ENCODE measurements around the gene KRT10.
"Not testable (repeated sequence)": the region's sequence is repeated elsewhere in the genome, so short reads cannot be mapped to it uniquely, and the experiment has no call there.

Gene KRT10

GRCh38 chr17:40822132-40822812, at the start of gene KRT10:
KRT10 (minus strand) TSS chr17:40822614; CDS start chr17:40822585, 29 bp downstream.
- DNase-seq (ENCODE audit: low read depth), result no peak

GRCh38 chr17:40871316-40871715, 48.9 kb upstream of the KRT10 start:
- no peak for DNase-seq (ENCODE audit: low read depth)

DNA sequence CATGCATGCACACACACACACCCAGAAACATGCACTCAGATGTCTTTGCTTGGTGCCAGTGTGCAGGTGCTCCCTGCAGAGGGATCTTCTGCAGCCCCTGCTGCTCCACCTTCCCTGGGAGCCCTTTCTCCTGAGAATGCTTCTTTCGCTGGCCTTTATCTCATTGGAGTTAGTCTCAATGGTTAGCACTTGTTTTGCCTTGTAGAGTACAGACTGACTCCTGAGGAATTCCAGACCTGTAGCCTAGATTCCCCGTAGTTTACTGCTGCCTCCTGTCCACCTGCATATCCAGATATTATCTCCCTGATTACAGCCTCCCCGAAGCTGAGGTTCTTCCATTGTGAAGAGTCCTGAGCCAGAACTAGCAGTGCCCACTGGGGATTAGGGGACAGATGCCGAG, 47.7 kb upstream of the KRT10 start:
- DNase-seq (ENCODE audit: low read depth), result no peak

DNA sequence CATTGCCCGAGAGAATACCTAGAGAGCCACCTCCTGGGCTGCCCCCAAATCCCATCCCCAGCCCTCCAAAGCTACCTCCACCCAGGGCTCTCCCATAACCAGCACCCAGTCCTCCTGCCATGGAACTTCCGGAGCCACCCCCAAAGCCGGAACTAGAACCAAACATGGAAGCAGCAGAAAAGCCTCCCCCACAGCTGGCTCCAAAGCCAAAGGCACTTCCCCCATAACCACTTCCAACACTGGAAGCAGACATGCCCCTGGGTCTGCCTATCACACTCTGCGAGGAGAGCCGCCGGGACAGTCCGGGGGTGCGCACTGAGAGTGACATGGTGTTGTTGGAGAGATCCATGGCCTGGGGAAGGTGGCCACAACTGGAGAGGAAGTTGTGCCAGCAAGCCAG, 44.4 kb upstream of the KRT10 start, which contains the start of gene KRT12:
Gene KRT12, minus strand, starts transcription at position 386 of the 400 bp plus-strand sequence. Its CDS starts 37 bp downstream, at position 349.
- no peak for DNase-seq (ENCODE audit: low read depth)

GRCh38 chr17:40864661-40865390, 42.4 kb upstream of the KRT10 start:
- peak; percentile 24 for DNase-seq (ENCODE audit: low read depth)

GRCh38 chr17:40862985-40863733, 40.7 kb upstream of the KRT10 start:
- DNase-seq (ENCODE audit: low read depth), result no peak

GRCh38 chr17:40859536-40859935, 37.1 kb upstream of the KRT10 start:
- no peak for DNase-seq (ENCODE audit: low read depth)

GRCh38 chr17:40858667-40859066, 36.3 kb upstream of the KRT10 start:
- DNase-seq (ENCODE audit: low read depth), result not testable (repeated sequence)

DNA sequence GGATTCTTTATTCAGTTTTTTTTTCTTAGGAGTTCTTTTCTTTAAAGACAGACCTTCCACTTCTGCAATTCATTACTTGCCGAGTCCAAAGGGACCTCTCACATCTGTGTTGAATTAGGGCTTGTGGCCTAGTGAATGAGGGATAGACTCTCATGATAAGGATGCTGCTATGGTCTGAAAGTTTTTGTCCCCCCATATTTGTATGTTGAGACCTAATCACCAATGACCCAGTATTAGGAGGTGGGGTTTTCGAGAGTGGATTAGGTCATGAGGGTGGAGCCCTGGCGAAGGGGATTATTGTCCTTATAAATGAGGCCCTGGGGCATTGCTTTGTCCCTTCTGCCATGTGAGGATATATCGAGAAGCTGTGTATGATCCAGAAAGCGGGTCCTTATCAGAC, 35.1 kb upstream of the KRT10 start:
- no peak for DNase-seq (ENCODE audit: low read depth)

- peak; percentile 96 for DNase-seq (ENCODE audit: low read depth)
These were observed 31.9 kb upstream of the KRT10 start for GRCh38 chr17:40854175-40854814.

DNA sequence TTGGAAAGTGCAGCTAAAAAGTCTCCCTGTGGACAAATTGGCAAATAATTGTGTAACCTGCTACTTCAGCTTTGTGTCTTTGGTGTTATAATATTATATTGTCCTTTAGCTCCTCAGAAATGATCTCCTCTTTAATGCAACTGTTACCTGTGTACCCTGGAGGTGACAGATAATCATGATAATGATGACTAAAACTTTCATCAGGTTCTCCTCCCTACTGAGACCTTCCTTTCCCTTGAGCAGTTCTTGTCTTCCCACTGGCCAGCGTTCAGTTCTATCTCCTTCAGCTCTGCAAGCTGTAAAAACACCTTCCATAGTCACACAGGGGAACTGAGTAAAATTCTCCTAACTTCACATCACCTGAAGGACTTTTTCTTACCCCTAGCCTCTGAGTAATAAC, 29.9 kb upstream of the KRT10 start:
- DNase-seq (ENCODE audit: low read depth), result no peak

GRCh38 chr17:40850293-40850972, 28.0 kb upstream of the KRT10 start:
- DNase-seq (ENCODE audit: low read depth), result peak; percentile 53

DNA sequence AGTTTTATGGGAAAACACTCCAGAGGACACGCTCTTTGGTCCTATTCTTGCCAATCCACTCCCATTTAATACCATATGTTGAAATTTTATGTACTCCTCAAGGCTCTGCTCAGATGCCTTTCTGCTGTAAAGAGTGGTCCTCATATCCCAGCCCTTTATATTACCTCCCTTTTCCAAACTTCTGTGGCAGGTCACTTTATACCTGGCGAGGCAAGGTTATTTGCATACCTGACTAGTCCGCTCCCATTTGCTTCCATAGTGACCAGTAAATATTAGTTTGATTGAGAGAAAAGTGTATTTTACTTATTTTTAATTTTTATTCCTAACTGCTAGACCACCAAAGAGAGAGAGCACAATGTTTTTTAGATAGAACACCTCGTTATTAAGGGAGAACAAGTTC, 27.3 kb upstream of the KRT10 start:
- DNase-seq (ENCODE audit: low read depth), result no peak

GRCh38 chr17:40848583-40849235, 26.3 kb upstream of the KRT10 start:
- DNase-seq (ENCODE audit: low read depth), result no peak

- no peak for DNase-seq (ENCODE audit: low read depth)
These were observed 24.2 kb upstream of the KRT10 start for GRCh38 chr17:40846515-40847144.

DNA sequence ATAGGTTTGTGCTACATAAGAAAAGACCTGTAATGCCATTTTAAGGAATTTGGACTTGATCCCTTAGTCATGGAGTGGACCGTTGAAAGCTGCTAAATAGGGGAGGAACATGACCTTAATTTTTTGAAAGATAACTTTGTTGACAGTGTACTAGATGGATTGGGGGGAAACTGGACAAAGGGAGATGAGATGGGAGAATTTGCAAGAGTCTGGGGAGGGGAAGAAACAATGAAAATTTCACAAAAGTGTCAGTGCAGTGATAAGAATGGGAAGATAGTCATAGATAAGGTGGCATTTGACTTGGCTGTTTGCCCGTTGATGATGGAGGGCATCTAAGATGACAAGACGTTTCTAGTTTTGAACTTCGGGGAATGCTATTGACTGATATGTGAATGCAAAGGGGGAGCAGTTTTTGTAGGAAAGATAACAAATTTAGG, 22.3 kb upstream of the KRT10 start:
- no peak for DNase-seq (ENCODE audit: low read depth)

DNA sequence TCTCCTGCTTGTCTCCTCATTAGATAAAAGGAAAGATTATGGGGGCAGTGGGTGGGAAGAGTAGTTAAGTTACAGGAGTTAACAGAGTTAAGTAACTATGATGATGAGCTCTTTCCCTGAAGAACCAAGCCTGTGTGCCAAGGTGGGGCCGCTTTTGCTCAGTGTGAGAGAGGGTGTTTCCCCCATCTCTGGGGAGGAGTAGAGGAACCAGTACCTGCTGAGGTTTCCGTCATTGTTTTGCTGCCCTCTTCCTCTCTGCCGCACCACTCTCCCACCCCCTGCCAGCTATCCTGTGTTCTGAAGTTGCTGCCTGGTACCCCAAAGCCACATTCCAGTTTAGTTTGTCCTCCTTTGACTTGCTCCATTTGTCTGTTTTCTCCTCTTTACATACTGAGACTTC, 20.8 kb upstream of the KRT10 start:
- DNase-seq (ENCODE audit: low read depth), result no peak

DNA sequence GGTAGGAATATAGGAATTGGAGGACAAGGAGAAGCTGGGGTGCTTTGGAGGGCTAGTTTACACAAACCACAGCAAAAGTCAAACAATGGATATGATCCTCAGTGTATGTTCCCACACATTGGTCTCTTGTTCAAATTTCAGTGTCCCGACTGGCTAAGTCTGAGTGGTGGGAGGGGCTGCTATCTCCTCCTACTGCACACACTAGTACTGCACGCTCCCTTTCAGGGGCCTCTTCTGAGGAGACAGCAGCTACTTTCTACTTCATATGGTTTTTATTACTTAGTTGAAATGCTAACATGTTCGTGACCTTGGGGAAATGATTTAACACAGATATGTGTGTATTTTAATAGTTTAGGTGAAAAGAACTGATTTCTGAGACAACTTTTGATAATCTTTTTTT, 18.8 kb upstream of the KRT10 start:
- no peak for DNase-seq (ENCODE audit: low read depth)

- DNase-seq (ENCODE audit: low read depth), result no peak
These were observed 16.8 kb upstream of the KRT10 start for GRCh38 chr17:40839194-40839593.

DNA sequence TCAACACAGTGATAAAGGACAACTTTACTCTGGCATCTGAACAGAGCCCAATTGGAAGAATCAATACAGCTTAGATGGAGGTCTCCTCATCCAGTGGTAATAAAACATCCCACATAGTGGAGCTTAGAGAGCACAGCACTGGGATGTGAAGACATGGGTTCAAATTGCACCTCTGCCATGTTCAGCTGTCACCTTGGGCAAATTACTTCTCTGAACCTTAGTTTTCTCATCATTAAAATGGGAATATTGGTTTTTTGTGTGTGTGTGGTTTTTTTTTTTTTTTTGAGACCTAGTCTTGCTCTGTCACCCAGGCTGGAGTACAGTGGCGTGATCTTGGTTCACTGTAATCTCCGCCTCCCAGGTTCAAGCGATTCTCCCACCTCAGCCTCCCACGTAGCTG, 13.6 kb upstream of the KRT10 start:
- no peak for DNase-seq (ENCODE audit: low read depth)

DNA sequence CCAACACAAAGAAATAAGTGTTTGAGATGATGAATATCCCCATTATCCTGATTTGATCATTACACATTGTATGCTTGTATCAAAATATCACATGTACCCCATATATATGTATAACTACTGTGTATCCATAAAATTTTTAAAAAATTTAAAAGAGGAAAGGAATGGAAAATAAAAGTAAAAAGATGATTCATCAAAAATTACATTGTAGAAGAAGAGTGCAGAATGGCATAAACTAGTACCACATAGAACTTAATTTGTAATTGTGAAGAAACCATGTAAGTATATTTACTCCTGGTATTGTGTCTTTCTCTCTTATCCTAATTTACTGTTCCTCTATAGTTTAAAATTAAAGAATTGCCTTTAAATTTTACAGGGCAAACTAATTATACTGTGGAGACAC, 11.5 kb upstream of the KRT10 start:
- no peak for DNase-seq (ENCODE audit: low read depth)

Measured in ELR (cell line).